ENCODE measurements around the gene NDUFS7.

Gene NDUFS7

GRCh38 chr19:1400281-1401137 is 16.8 kb downstream of the NDUFS7 start:
- no peak for DNase-seq (ENCODE audit: low read depth in 2 of 2)

GRCh38 chr19:1401138-1401888 is 17.6 kb downstream of the NDUFS7 start, which contains the start of gene GAMT:
Gene GAMT (minus strand): TSS chr19:1401542. CDS start chr19:1401476, 66 bp downstream.
- DNase-seq (ENCODE audit: low read depth in 2 of 2): peak in 1 of 2 donors; percentile 27

GRCh38 chr19:1401889-1402217 is 18.1 kb downstream of the NDUFS7 start:
- no peak for DNase-seq (ENCODE audit: low read depth in 2 of 2)

- no peak for DNase-seq (ENCODE audit: low read depth in 2 of 2)
These were observed 18.8 kb downstream of the NDUFS7 start for GRCh38 chr19:1402411-1403070.

GRCh38 chr19:1406774-1407527 is 23.2 kb downstream of the NDUFS7 start:
- DNase-seq (ENCODE audit: low read depth in 2 of 2): peak; percentile 98 to 100

GRCh38 chr19:1407528-1408299 is 24.0 kb downstream of the NDUFS7 start, which contains the start of gene DAZAP1:
Gene DAZAP1 (plus strand): TSS chr19:1407586. CDS start chr19:1407774, 188 bp downstream.
- peak in 1 of 2 donors; percentile 29 for DNase-seq (ENCODE audit: low read depth in 2 of 2)

- DNase-seq (ENCODE audit: low read depth in 2 of 2): peak; percentile 22 to 42
These were observed 24.8 kb downstream of the NDUFS7 start for GRCh38 chr19:1408300-1409203.

- no peak for DNase-seq (ENCODE audit: low read depth in 2 of 2)
These were observed 25.7 kb downstream of the NDUFS7 start for GRCh38 chr19:1409204-1410005.

- no peak for DNase-seq (ENCODE audit: low read depth in 2 of 2)
These were observed 26.6 kb downstream of the NDUFS7 start for GRCh38 chr19:1410136-1410786.

GRCh38 chr19:1410789-1411188 is 27.1 kb downstream of the NDUFS7 start:
- no peak for DNase-seq (ENCODE audit: low read depth in 2 of 2)

- DNase-seq (ENCODE audit: low read depth in 2 of 2): no peak
These were observed 27.8 kb downstream of the NDUFS7 start for GRCh38 chr19:1411255-1412191.

GRCh38 chr19:1412323-1412923 is 28.7 kb downstream of the NDUFS7 start:
- DNase-seq (ENCODE audit: low read depth in 2 of 2): no peak

- no peak for DNase-seq (ENCODE audit: low read depth in 2 of 2)
These were observed 29.5 kb downstream of the NDUFS7 start for GRCh38 chr19:1412995-1413800.

GRCh38 chr19:1416014-1416841 is 32.5 kb downstream of the NDUFS7 start:
- no peak for DNase-seq (ENCODE audit: low read depth in 2 of 2)

GRCh38 chr19:1417145-1417544 is 33.4 kb downstream of the NDUFS7 start:
- no peak for DNase-seq (ENCODE audit: low read depth in 2 of 2)
